ENCODE data around the gene ERVK3-1. TPM values are rescaled to one million over a fixed set of nuclear protein-coding genes. Genes with fewer than 3 reads are reported as not detected.

The ERVK3-1 gene
- polyA plus RNA-seq, 1 experiment = 44.5 TPM

DNA sequence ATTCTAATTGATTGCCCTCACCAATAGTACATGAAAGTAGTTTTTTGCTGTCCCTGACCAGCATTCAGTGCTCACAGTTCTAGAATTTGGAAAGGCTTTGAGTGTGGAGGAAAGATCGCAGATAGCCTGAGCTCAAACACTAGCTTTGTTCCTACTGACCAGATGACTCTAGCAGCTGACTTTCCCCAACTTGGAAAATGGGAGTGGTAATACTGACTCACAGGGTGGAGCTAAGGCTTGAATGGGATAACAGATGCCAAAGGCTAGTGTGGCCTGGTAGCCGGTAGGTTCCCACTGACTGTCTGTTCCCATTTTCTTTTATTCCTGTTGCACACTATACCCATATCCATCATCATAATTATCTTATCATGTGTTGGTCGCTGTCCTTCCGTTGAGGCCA, 25.3 kb downstream of the ERVK3-1 start:
- H3K27me3 ChIP-seq (ENCODE audit: control insufficient read depth, insufficient read depth, low read length) = no peaks in the 10 kb centered on the region
- POLR2A ChIA-PET = interaction anchor here (0.6 kb wide), 1 partner anchor 15 kb away, joined by 3 read pairs; no protein-coding TSS in a partner anchor
- TF ChIP-seq, protein P1, sequence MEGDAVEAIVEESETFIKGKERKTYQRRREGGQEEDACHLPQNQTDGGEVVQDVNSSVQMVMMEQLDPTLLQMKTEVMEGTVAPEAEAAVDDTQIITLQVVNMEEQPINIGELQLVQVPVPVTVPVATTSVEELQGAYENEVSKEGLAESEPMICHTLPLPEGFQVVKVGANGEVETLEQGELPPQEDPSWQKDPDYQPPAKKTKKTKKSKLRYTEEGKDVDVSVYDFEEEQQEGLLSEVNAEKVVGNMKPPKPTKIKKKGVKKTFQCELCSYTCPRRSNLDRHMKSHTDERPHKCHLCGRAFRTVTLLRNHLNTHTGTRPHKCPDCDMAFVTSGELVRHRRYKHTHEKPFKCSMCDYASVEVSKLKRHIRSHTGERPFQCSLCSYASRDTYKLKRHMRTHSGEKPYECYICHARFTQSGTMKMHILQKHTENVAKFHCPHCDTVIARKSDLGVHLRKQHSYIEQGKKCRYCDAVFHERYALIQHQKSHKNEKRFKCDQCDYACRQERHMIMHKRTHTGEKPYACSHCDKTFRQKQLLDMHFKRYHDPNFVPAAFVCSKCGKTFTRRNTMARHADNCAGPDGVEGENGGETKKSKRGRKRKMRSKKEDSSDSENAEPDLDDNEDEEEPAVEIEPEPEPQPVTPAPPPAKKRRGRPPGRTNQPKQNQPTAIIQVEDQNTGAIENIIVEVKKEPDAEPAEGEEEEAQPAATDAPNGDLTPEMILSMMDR (IDR thresholded peaks at IDR 0.05; ENCODE audit: low read depth, low read length) = no peak
- no peak for DNase-seq (ENCODE audit: low read depth, low spot score)
- H3K4me3 ChIP-seq (ENCODE audit: low read depth, low read length) = no peak overlapping the region
- CTCF ChIA-PET = interaction anchor here (0.6 to 1.1 kb wide), 2 partner anchors 13 to 24 kb away, joined by 3 to 4 read pairs; no protein-coding TSS in a partner anchor
- no peak overlapping the region for H3K27ac ChIP-seq (ENCODE audit: low read depth, low read length)
- peaks cover 3% of the 10 kb centered on the region; the same call in 1 of the 2 replicates for H3K9me3 ChIP-seq (ENCODE audit: control insufficient read depth, insufficient read depth, low read length)

DNA sequence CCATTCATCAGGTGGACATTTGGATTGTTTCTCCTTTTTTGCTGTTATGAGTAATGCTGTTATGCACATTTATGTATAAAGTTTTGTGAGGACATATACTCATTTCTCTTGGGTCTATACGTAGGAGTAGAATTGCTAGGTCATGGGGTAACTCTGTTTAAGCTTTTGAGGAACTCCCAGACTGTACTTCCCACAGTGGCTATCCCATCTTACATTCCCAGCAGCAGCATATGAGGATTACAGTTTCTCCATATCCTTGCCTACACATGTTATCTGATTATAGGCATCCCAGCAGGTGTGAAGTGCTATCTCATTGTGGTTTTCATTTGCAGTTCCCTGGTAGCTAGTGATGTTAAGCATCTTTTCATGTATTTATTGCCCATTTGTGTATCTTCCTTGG, 27.5 kb downstream of the ERVK3-1 start:
- ChIA-PET POLR2A (no interaction called here), CTCF (no interaction called here)
- no peaks in the 10 kb centered on the region for H3K27me3 ChIP-seq (ENCODE audit: control insufficient read depth, insufficient read depth, low read length)
- no peak for DNase-seq (ENCODE audit: low read depth, low spot score)
- TF ChIP-seq, protein P1 (IDR thresholded peaks at IDR 0.05; ENCODE audit: low read depth, low read length) = no peak
- peaks cover 3% of the 10 kb centered on the region; the same call in 1 of the 2 replicates for H3K9me3 ChIP-seq (ENCODE audit: control insufficient read depth, insufficient read depth, low read length)
- no peak overlapping the region for H3K4me3 ChIP-seq (ENCODE audit: low read depth, low read length)
- H3K27ac ChIP-seq (ENCODE audit: low read depth, low read length) = no peak overlapping the region

- no peak for DNase-seq (ENCODE audit: low read depth, low spot score)
- Histone ChIP-seq H3K27ac (ENCODE audit: low read depth, low read length) (no peak overlapping the region), H3K27me3 (ENCODE audit: control insufficient read depth, insufficient read depth, low read length) (no peaks in the 10 kb centered on the region), H3K4me3 (ENCODE audit: low read depth, low read length) (no peak overlapping the region), H3K9me3 (ENCODE audit: control insufficient read depth, insufficient read depth, low read length) (peaks cover 23% of the 10 kb centered on the region)
- ChIA-PET CTCF (no interaction called here), POLR2A (no interaction called here)
- TF ChIP-seq, protein P1 (IDR thresholded peaks at IDR 0.05; ENCODE audit: low read depth, low read length) = no peak
Observed at GRCh38 chr19:58334691-58335249, 29.6 kb downstream of the ERVK3-1 start.

DNA sequence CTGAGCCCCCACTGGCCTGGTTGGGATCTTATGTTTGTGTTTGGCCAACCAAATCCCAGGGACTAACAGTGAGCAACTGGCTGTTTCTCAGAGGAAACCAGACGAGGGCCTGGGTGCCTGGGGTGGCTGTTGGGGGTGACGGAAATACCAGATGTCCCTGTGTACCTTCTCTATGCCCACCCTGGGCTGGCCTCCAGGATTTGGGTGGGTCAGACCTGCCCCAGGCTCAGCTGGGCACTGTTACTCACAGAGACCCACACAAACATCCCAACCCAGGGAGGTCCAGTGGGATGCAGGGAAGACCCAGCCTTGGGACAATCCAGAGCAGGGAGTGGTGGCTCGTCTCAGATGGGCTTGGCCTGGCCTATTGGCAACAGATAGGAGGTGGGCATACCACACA, 30.5 kb downstream of the ERVK3-1 start:
- DNase-seq (ENCODE audit: low read depth, low spot score) = no peak
- Histone ChIP-seq H3K27me3 (ENCODE audit: control insufficient read depth, insufficient read depth, low read length) (no peaks in the 10 kb centered on the region), H3K4me3 (ENCODE audit: low read depth, low read length) (no peak overlapping the region), H3K9me3 (ENCODE audit: control insufficient read depth, insufficient read depth, low read length) (peaks cover 25% of the 10 kb centered on the region), H3K27ac (ENCODE audit: low read depth, low read length) (no peak overlapping the region)
- ChIA-PET POLR2A (no interaction called here), CTCF (no interaction called here)
- TF ChIP-seq, protein P1 (IDR thresholded peaks at IDR 0.05; ENCODE audit: low read depth, low read length) = no peak

DNA sequence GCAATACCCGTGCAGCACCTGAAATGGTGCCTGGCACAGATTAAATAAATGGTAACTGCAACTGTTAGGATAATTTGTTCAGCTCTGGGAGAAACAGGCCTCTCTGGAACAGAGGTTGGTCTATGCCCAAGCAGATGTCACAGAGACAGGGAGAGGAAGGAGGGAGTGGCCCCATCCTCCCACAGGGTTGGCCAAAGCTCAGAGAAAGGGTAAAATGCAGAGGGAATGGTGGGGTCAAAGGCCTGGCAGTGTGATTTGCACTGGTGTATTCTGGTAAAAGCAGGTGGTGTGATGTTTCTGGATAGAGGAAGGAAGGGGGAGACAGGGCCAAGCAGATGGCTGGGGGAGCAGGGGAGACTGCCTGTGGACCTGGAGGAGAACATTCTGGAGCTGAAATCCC, 31.0 kb downstream of the ERVK3-1 start:
- POLR2A ChIA-PET = no interaction called here
- no peak overlapping the region for H3K4me3 ChIP-seq (ENCODE audit: low read depth, low read length)
- no peaks in the 10 kb centered on the region for H3K27me3 ChIP-seq (ENCODE audit: control insufficient read depth, insufficient read depth, low read length)
- no peak overlapping the region for H3K27ac ChIP-seq (ENCODE audit: low read depth, low read length)
- TF ChIP-seq, protein P1 (IDR thresholded peaks at IDR 0.05; ENCODE audit: low read depth, low read length) = no peak
- peaks cover 25% of the 10 kb centered on the region for H3K9me3 ChIP-seq (ENCODE audit: control insufficient read depth, insufficient read depth, low read length)
- CTCF ChIA-PET = no interaction called here
- no peak for DNase-seq (ENCODE audit: low read depth, low spot score)
